ENCODE measurements around the gene FAM13A. TPM values are rescaled to one million over a fixed set of nuclear protein-coding genes. Genes with fewer than 3 reads are reported as not detected.
A peak's percentile ranks its signal among the peaks of the same experiment; 100 is the strongest.

FAM13A gene
- total RNA-seq, 4 donors from 2014 or later: 72.3 to 105 (median 90.0) TPM

DNA sequence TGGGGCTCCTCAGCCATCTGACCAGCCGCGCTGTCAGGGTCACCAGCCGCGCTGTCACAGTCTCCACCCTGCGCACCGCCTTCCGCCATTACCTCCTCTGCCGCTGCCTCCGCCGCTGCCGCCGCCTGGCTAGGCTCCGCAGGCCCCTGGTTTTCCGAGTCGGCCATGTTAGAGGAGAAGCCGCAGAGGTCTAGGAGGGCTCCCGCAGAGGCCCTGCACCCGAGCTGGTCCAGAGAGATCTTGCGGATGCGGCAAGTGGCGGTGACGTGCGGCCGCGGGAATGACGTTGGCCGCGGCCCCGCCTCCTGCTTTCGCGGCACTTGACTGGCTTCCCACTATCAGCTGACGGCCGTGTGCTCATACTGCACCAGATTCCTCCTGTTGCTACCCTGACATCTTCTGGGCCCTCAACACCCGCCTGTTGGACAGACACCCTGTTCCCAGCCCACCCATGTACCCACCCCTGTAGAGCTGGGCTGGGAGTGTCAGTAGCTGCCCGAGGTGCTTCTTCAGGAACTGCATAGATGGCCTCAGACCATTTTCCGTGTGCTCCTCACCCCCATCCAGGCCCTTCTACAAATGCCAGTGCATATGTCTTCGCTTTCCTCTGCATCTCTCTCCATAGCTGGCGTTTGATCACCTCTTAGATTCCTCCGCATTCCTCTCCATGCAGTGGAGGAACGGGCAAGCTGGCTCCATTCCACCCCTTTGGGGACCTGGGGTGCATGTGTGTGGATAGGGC, 359.2 kb downstream of the FAM13A start, which contains the start of gene NAP1L5:
TSS of gene NAP1L5 (minus strand) at position 242 of the 742 bp plus-strand sequence. CDS start at position 167, 75 bp downstream.
- Histone ChIP-seq H3K36me3 (peaks cover 0 to 13% (median 0%) of the 10 kb centered on the region in 3 donors), H3K27ac (peak within 1 kb of the TSS; percentile 37 to 65 (median 54)), H3K4me3 (peak within 1 kb of the TSS; percentile 49 to 67 (median 58)), H3K27me3 (no peaks in the 10 kb centered on the region), H3K4me1 (no peaks in the 10 kb centered on the region), H3K9me3 (no peaks in the 10 kb centered on the region)
- peak; percentile 59 to 86 (median 66) for DNase-seq
- peak in 1 of 2 donors; percentile 26 for TF ChIP-seq POLR2A (IDR thresholded peaks at IDR 0.05)
- TF ChIP-seq, protein P1, sequence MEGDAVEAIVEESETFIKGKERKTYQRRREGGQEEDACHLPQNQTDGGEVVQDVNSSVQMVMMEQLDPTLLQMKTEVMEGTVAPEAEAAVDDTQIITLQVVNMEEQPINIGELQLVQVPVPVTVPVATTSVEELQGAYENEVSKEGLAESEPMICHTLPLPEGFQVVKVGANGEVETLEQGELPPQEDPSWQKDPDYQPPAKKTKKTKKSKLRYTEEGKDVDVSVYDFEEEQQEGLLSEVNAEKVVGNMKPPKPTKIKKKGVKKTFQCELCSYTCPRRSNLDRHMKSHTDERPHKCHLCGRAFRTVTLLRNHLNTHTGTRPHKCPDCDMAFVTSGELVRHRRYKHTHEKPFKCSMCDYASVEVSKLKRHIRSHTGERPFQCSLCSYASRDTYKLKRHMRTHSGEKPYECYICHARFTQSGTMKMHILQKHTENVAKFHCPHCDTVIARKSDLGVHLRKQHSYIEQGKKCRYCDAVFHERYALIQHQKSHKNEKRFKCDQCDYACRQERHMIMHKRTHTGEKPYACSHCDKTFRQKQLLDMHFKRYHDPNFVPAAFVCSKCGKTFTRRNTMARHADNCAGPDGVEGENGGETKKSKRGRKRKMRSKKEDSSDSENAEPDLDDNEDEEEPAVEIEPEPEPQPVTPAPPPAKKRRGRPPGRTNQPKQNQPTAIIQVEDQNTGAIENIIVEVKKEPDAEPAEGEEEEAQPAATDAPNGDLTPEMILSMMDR (IDR thresholded peaks at IDR 0.05): no peak

DNA sequence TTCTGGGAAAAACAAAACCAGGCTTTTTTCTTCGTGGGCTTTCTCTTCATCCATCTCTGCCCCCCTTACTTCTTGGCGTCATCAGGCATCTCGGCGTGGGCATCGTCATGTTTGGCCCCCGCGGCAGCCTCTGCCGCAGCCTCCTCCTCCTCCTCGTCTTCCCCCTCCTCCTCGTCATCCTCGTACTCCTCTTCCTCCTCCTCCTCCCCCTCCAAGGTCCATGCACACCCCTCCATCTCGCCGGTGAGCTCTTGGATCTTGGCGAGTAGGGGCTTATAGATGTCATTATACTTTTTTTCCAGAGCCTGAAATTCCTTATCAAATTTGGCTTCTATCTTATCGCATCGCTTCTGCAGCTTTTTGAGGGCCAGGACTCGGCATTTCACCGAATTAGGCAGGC, 359.8 kb downstream of the FAM13A start:
- H3K4me1 ChIP-seq: no peaks in the 10 kb centered on the region
- H3K27ac ChIP-seq: peak overlapping the region; percentile 37 to 65 (median 54)
- peak overlapping the region; percentile 49 to 67 (median 58) for H3K4me3 ChIP-seq
- TF ChIP-seq POLR2A (IDR thresholded peaks at IDR 0.05): no peak
- TF ChIP-seq, protein P1 (IDR thresholded peaks at IDR 0.05): no peak
- DNase-seq: no peak
- no peaks in the 10 kb centered on the region for H3K9me3 ChIP-seq
- no peaks in the 10 kb centered on the region for H3K27me3 ChIP-seq
- peaks cover 0 to 16% (median 0%) of the 10 kb centered on the region in 3 donors for H3K36me3 ChIP-seq

GRCh38 chr4:88696630-88697029, 360.4 kb downstream of the FAM13A start:
- Histone ChIP-seq H3K4me1 (no peaks in the 10 kb centered on the region), H3K4me3 (peak overlapping the region in 2 of 4 donors; percentile 55 to 60), H3K9me3 (no peaks in the 10 kb centered on the region), H3K27me3 (no peaks in the 10 kb centered on the region), H3K27ac (no peak overlapping the region), H3K36me3 (peaks cover 0 to 14% (median 0%) of the 10 kb centered on the region in 3 donors)
- DNase-seq: no peak
- TF ChIP-seq, protein P1 (IDR thresholded peaks at IDR 0.05): no peak
- TF ChIP-seq POLR2A (IDR thresholded peaks at IDR 0.05): no peak

DNA sequence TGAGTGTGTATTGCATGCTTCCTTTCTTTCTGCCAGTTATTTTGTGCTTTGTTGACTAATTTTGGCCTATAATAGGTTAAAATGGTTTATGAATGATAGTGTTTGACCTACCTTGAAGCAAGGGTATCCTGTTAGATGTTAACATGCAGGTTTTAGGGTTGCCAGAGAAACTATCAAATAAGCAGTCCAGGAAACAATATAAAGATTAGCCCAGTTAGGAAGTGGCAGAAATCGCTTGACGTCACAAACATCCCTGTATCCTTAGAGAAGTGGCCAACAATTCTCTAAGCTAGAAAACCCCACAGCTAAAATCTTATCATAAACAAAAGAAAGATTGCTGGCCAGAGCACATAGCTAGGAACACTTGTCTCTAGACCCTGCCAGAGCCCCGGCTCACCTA, 363.2 kb downstream of the FAM13A start:
- no peak for DNase-seq
- peaks cover 0 to 22% (median 0%) of the 10 kb centered on the region in 3 donors for H3K36me3 ChIP-seq
- no peaks in the 10 kb centered on the region for H3K4me1 ChIP-seq
- no peak overlapping the region for H3K27ac ChIP-seq
- no peak overlapping the region for H3K4me3 ChIP-seq
- TF ChIP-seq, protein P1 (IDR thresholded peaks at IDR 0.05): no peak
- no peak for TF ChIP-seq POLR2A (IDR thresholded peaks at IDR 0.05)
- H3K27me3 ChIP-seq: no peaks in the 10 kb centered on the region
- H3K9me3 ChIP-seq: no peaks in the 10 kb centered on the region

- TF ChIP-seq, protein P1 (IDR thresholded peaks at IDR 0.05): no peak
- no peak for TF ChIP-seq POLR2A (IDR thresholded peaks at IDR 0.05)
- Histone ChIP-seq H3K36me3 (peaks cover 0 to 40% (median 0%) of the 10 kb centered on the region in 3 donors), H3K27ac (no peak overlapping the region), H3K4me1 (no peaks in the 10 kb centered on the region), H3K27me3 (no peaks in the 10 kb centered on the region), H3K4me3 (no peak overlapping the region), H3K9me3 (no peaks in the 10 kb centered on the region)
- no peak for DNase-seq
Measured at GRCh38 chr4:88690355-88690754, 366.6 kb downstream of the FAM13A start.
